GM23248 (cell line): ENCODE measurements around the gene SERAC1. TPM values are rescaled to one million over a fixed set of nuclear protein-coding genes. Genes with fewer than 3 reads are reported as not detected.

ENCODE experiments used
- DNase-seq: peaks from one replicate; pipeline ENCODE4 v3.0.0-alpha.2; 2015
- H2AFZ ChIP-seq: fragments of 200-600 bp; sonication (generic); 2 replicates; pipeline ENCODE4 v1.6.1; 2016; ENCODE audit warnings: antibody characterized with exemption
- H3F3A ChIP-seq: fragments of 200-600 bp; sonication (generic); 2 replicates; pipeline ENCODE4 v1.6.1; 2016; ENCODE audit warnings: mild to moderate bottlenecking, antibody characterized with exemption, mixed run types; ENCODE audit not compliant: insufficient read depth
- H3K27ac ChIP-seq: fragments of 200-600 bp; sonication (generic); 2 replicates; pipeline ENCODE4 v1.5.1; 2016; ENCODE audit warnings: mild to moderate bottlenecking
- H3K27me3 ChIP-seq: fragments of 200-600 bp; sonication (generic); replicated peaks from 2 replicates; pipeline ENCODE4 v1.6.1; 2016; ENCODE audit warnings: mild to moderate bottlenecking; ENCODE audit not compliant: insufficient read depth
- H3K36me3 ChIP-seq: fragments of 200-600 bp; sonication (generic); 2 replicates; pipeline ENCODE4 v1.6.1; 2016; ENCODE audit warnings: low read depth, mild to moderate bottlenecking
- H3K4me1 ChIP-seq: fragments of 200-600 bp; sonication (generic); 2 replicates; pipeline ENCODE4 v1.6.1; 2016; ENCODE audit warnings: mild to moderate bottlenecking; ENCODE audit not compliant: insufficient read depth
- H3K4me2 ChIP-seq: fragments of 200-600 bp; sonication (generic); one replicate; pipeline ENCODE4 v1.6.1; 2016; ENCODE audit warnings: mild to moderate bottlenecking; ENCODE audit not compliant: unreplicated experiment
- H3K4me3 ChIP-seq: fragments of 200-600 bp; sonication (generic); 2 replicates; pipeline ENCODE4 v1.5.1; 2016; ENCODE audit warnings: mild to moderate bottlenecking
- H3K79me2 ChIP-seq: fragments of 200-600 bp; sonication (generic); 2 replicates; pipeline ENCODE4 v1.6.1; 2016; ENCODE audit warnings: mild to moderate bottlenecking; ENCODE audit not compliant: insufficient read depth
- H3K9ac ChIP-seq: fragments of 200-600 bp; sonication (generic); 2 replicates; pipeline ENCODE4 v1.6.1; 2016; ENCODE audit warnings: mild to moderate bottlenecking
- H3K9me2 ChIP-seq: fragments of 200-600 bp; sonication (generic); 2 replicates; pipeline ENCODE4 v1.6.1; 2016; ENCODE audit warnings: mixed run types, mild to moderate bottlenecking, moderate library complexity; ENCODE audit not compliant: insufficient read depth
- H3K9me3 ChIP-seq: fragments of 200-600 bp; sonication (generic); one replicate; pipeline ENCODE4 v1.6.1; 2017; ENCODE audit warnings: low read depth
- H4K20me1 ChIP-seq: fragments of 200-600 bp; sonication (generic); 2 replicates; pipeline ENCODE4 v1.6.0; 2016; ENCODE audit not compliant: insufficient read depth
- EZH2 ChIP-seq: fragments of 200-600 bp; sonication (generic); IDR thresholded peaks from 2 replicates; pipeline ENCODE4 v1.6.1; 2018; ENCODE audit warnings: antibody characterized with exemption, mild to moderate bottlenecking; ENCODE audit not compliant: insufficient read depth, poor library complexity, severe bottlenecking
- EZH2phosphoT487 ChIP-seq: fragments of 200-600 bp; sonication (generic); IDR thresholded peaks from 2 replicates; pipeline ENCODE4 v1.6.1; 2018; ENCODE audit warnings: antibody characterized with exemption, moderate library complexity, mild to moderate bottlenecking, low read depth; ENCODE audit not compliant: insufficient read depth
- WGBS, 2 experiments: methylation state at CpG; one replicate each; pipeline ENCODE4 v1.1.6; 2015 to 2017; ENCODE audit warnings: low lambda C conversion rate in 2 of 2, low coverage in 1 of 2; ENCODE audit errors: missing lambda C conversion rate in 2 of 2; 5-methylcytosine and 5-hydroxymethylcytosine counted together
- in situ Hi-C: fragments of 300-500 bp; cut with MboI; formaldehyde crosslinking; loops from 2 replicates; pipeline ENCODE4 v1.15.0; 2020
- polyA plus RNA-seq: library from polyadenylated mRNA; unstranded; fragments of >200 nt; fragmentation: Nextera tagmentation; extraction: Ambion mirVana; gene quantifications from 2 replicates; pipeline ENCODE4 v1.2.1, GENCODE V29; 2016
- total RNA-seq: library from RNA; depleted of rRNA; stranded (reverse); fragments of >200 nt; shearing (Covaris generic); gene quantifications from 2 replicates; pipeline ENCODE4 v1.2.3, GENCODE V29; 2014

Gene SERAC1
- total and polyA plus RNA-seq, 2 experiments from 2014 or later: 8.4 to 10.8 TPM

DNA sequence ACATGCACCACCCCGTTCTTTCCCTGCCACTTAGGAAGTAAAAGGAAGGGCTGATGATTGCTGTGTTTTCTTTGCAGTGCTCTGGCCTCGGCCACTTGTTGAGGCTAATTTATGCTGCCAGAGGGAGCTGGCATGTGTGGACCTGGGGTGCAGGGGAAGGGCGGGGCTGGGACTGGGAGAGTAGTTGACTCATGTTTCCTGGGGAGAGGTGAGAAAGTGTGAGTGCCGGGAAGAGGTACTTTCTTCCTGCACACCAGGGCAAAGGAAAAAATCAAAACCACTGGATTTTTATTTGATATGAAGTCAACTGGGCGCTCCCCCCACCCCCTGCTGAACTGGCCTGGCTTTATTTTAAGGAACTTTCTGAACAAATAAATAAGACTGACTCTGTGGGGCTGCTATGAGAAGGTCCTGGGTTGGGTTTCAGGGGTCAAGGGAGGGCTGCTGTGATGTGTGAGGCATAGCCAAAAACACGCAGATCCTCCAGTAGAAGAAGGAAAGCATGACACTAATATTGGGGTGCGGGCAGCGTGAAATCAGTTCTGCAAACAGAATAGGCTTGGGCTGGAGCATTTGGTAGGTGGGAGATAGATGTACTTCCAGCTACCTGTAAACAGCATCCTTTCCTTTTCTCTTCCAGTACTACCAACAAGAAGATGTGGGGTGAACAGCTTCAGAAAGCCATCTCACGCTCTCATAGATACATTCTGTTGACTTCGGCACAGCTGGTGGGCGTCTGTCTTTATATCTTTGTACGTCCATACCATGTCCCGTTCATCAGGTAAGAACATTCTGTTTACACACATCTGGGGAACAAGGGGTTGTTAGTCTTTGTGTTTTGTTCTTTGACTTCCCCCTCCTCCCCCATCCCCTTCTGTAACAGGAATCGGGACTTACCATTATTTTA is 98.9 kb downstream of the SERAC1 start:
- peaks cover 27% of the 10 kb centered on the region for H3K4me1 ChIP-seq
- H3K9me2 ChIP-seq: no peaks in the 10 kb centered on the region
- peaks cover 14% of the 10 kb centered on the region; the same call in 1 of the 2 replicates for H3K36me3 ChIP-seq
- peaks cover 47% of the 10 kb centered on the region for H3F3A ChIP-seq
- no peak overlapping the region for H2AFZ ChIP-seq
- no peaks in the 10 kb centered on the region for H3K9me3 ChIP-seq
- peak overlapping the region; percentile 45 for H3K4me2 ChIP-seq
- no peaks in the 10 kb centered on the region for H4K20me1 ChIP-seq
- peak; percentile 82 for DNase-seq
- 77% methylated on average over 14 of the region's 14 CpGs for WGBS, 2 experiments
- H3K9ac ChIP-seq: peak overlapping the region; percentile 74
- in situ Hi-C loops: loop anchor here (25.0 kb wide), 1 partner anchor 307 kb away; no protein-coding TSS in a partner anchor
- no peaks in the 10 kb centered on the region for H3K27me3 ChIP-seq
- no peaks in the 10 kb centered on the region; the same call in 1 of the 2 replicates for H3K79me2 ChIP-seq
- H3K4me3 ChIP-seq: no peak overlapping the region
- TF ChIP-seq EZH2phosphoT487 (no peak), EZH2 (no peak)
- H3K27ac ChIP-seq: peak overlapping the region; percentile 96

GRCh38 chr6:158068156-158068892 is 99.7 kb downstream of the SERAC1 start:
- Histone ChIP-seq H3K79me2 (no peaks in the 10 kb centered on the region; the same call in 1 of the 2 replicates), H3K9ac (peak overlapping the region; percentile 74), H3K27ac (peak overlapping the region; percentile 96), H3F3A (peaks cover 47% of the 10 kb centered on the region), H3K36me3 (peaks cover 14% of the 10 kb centered on the region; the same call in 1 of the 2 replicates), H3K4me3 (no peak overlapping the region), H3K9me2 (no peaks in the 10 kb centered on the region), H3K27me3 (no peaks in the 10 kb centered on the region), H3K9me3 (no peaks in the 10 kb centered on the region), H3K4me1 (peaks cover 27% of the 10 kb centered on the region), H4K20me1 (no peaks in the 10 kb centered on the region), H3K4me2 (peak overlapping the region; percentile 45), H2AFZ (no peak overlapping the region)
- whole genome bisulfite sequencing, 2 experiments: 95 to 99% methylated on average over 10 of the region's 10 CpGs
- TF ChIP-seq EZH2 (no peak), EZH2phosphoT487 (no peak)
- DNase-seq: no peak
- in situ Hi-C loops: loop anchor here (25.0 kb wide), 1 partner anchor 306 kb away; no protein-coding TSS in a partner anchor

DNA sequence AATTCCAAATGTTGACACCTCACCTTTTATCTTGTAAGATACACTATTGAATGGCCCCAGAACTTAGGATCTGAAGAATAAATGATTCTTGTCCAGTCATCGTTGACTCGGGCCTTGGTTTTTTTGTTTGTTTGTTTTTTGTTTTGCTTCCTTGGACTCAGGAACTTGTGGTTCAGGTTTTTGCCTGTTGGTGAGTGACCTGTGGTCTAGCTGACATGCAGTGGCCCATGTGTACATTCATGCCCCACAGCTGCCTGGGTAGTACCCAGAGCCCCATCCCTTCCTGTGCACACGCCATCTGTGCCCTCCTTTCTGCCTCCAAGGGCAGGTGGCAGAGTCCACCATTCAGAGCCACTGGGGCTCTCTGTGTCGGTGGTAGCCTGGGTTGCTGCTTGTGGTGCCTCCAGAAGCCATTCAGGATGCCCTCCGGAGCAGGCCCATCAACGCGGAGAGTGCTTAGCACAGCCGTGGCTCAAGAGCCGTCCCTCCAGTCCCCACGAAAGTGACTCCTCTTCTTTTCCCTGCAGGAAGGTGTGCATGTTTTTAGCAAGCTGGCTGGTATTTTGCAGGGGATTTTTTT is 100.5 kb downstream of the SERAC1 start:
- H2AFZ ChIP-seq: no peak overlapping the region
- WGBS, 2 experiments: 97 to 98% methylated on average over 10 of the region's 10 CpGs
- H3K4me2 ChIP-seq: no peak overlapping the region
- H3K4me1 ChIP-seq: peaks cover 27% of the 10 kb centered on the region
- peaks cover 21% of the 10 kb centered on the region for H3K36me3 ChIP-seq
- peaks cover 51% of the 10 kb centered on the region for H3F3A ChIP-seq
- H3K27ac ChIP-seq: peak overlapping the region; percentile 96; the same call in 1 of the 2 replicates
- H3K9me3 ChIP-seq: no peaks in the 10 kb centered on the region
- H3K9ac ChIP-seq: no peak overlapping the region
- no peak for TF ChIP-seq EZH2phosphoT487
- no peak for TF ChIP-seq EZH2
- DNase-seq: no peak
- H3K79me2 ChIP-seq: no peaks in the 10 kb centered on the region
- H3K27me3 ChIP-seq: no peaks in the 10 kb centered on the region
- H3K4me3 ChIP-seq: no peak overlapping the region
- H4K20me1 ChIP-seq: no peaks in the 10 kb centered on the region
- H3K9me2 ChIP-seq: no peaks in the 10 kb centered on the region
- in situ Hi-C loops: loop anchor here (25.0 kb wide), 1 partner anchor 305 kb away; no protein-coding TSS in a partner anchor

GRCh38 chr6:158066136-158066781 is 101.8 kb downstream of the SERAC1 start:
- H3F3A ChIP-seq: peaks cover 51% of the 10 kb centered on the region
- peaks cover 26% of the 10 kb centered on the region for H3K4me1 ChIP-seq
- H3K27ac ChIP-seq: no peak overlapping the region
- in situ Hi-C loops: loop anchor here (25.0 kb wide), 1 partner anchor 304 kb away; no protein-coding TSS in a partner anchor
- no peak overlapping the region for H3K4me3 ChIP-seq
- H3K79me2 ChIP-seq: no peaks in the 10 kb centered on the region
- TF ChIP-seq EZH2 (no peak), EZH2phosphoT487 (no peak)
- no peak overlapping the region for H2AFZ ChIP-seq
- 97% methylated on average over 23 of the region's 23 CpGs for WGBS, 2 experiments
- H4K20me1 ChIP-seq: no peaks in the 10 kb centered on the region
- peaks cover 24% of the 10 kb centered on the region for H3K36me3 ChIP-seq
- no peak for DNase-seq
- H3K4me2 ChIP-seq: no peak overlapping the region
- H3K9ac ChIP-seq: no peak overlapping the region
- H3K27me3 ChIP-seq: no peaks in the 10 kb centered on the region
- H3K9me2 ChIP-seq: no peaks in the 10 kb centered on the region
- no peaks in the 10 kb centered on the region for H3K9me3 ChIP-seq
